ENCODE measurements around the gene FOXN3. TPM values are rescaled to one million over a fixed set of nuclear protein-coding genes. Genes with fewer than 3 reads are reported as not detected.

FOXN3 gene
- total RNA-seq, 1 donor from 2014 or later, result 34.5 TPM

GRCh38 chr14:89382901-89383845, 33.9 kb downstream of the FOXN3 start:
- no peaks in the 10 kb centered on the region for H3K27me3 ChIP-seq (ENCODE audit: control insufficient read depth, insufficient read depth, low read length)
- TF ChIP-seq, protein P1, sequence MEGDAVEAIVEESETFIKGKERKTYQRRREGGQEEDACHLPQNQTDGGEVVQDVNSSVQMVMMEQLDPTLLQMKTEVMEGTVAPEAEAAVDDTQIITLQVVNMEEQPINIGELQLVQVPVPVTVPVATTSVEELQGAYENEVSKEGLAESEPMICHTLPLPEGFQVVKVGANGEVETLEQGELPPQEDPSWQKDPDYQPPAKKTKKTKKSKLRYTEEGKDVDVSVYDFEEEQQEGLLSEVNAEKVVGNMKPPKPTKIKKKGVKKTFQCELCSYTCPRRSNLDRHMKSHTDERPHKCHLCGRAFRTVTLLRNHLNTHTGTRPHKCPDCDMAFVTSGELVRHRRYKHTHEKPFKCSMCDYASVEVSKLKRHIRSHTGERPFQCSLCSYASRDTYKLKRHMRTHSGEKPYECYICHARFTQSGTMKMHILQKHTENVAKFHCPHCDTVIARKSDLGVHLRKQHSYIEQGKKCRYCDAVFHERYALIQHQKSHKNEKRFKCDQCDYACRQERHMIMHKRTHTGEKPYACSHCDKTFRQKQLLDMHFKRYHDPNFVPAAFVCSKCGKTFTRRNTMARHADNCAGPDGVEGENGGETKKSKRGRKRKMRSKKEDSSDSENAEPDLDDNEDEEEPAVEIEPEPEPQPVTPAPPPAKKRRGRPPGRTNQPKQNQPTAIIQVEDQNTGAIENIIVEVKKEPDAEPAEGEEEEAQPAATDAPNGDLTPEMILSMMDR (IDR thresholded peaks at IDR 0.05; ENCODE audit: insufficient read depth, low read length, poor library complexity, severe bottlenecking), result no peak
- no peak overlapping the region for H3K4me3 ChIP-seq (ENCODE audit: low read depth, low read length)
- no peak for DNase-seq (ENCODE audit: low read depth)
- no peaks in the 10 kb centered on the region for H3K36me3 ChIP-seq (ENCODE audit: control insufficient read depth, insufficient read depth, low read length)

GRCh38 chr14:89382487-89382886, 34.5 kb downstream of the FOXN3 start:
- TF ChIP-seq, protein P1 (IDR thresholded peaks at IDR 0.05; ENCODE audit: insufficient read depth, low read length, poor library complexity, severe bottlenecking), result no peak
- Histone ChIP-seq H3K36me3 (ENCODE audit: control insufficient read depth, insufficient read depth, low read length) (no peaks in the 10 kb centered on the region), H3K27me3 (ENCODE audit: control insufficient read depth, insufficient read depth, low read length) (no peaks in the 10 kb centered on the region), H3K4me3 (ENCODE audit: low read depth, low read length) (no peak overlapping the region)
- DNase-seq (ENCODE audit: low read depth), result no peak

DNA sequence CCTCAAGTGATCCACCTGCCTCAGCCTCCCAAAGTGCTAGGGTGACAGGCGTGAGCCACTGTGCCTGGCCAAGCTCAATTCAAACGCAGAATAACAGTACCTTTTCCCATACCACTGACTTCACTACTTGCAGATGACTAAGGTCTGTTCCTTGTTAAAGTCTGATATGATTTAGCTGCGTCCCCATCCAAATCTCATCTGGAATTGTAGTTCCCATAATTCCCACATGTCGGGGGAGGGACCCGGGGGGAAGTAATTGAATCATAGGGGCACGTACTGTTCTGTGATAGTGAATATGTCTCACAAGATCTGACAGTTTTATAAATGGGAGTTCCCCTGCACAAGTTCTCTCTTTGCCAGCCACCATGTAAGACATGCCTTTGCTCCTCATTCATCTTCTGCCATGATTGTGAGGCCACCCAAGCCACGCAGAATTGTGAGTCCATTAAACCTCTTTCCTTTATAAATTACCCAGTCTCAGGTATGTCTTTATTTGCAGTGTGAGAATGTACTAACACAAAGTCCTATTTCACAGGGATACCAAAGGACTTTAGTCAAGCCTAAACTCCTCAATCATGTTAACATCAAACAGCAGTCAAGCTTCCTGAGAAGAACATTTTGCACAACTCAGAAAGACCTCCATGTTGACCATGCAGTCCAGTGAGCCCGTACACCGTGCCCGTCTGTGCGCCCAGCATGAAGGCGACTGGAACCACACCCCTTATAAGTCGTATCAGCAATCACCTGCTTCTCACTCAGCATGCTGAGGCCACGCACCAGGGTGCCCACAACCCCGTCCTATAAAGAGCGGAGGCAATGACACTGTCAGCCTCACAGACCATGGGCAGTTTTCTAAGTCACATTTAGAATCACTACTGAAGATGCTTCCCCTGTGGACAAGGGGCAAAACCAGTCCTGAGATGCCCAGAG, 36.9 kb downstream of the FOXN3 start:
- Histone ChIP-seq H3K36me3 (ENCODE audit: control insufficient read depth, insufficient read depth, low read length) (no peaks in the 10 kb centered on the region), H3K4me3 (ENCODE audit: low read depth, low read length) (no peak overlapping the region), H3K27me3 (ENCODE audit: control insufficient read depth, insufficient read depth, low read length) (no peaks in the 10 kb centered on the region)
- DNase-seq (ENCODE audit: low read depth), result no peak
- TF ChIP-seq, protein P1 (IDR thresholded peaks at IDR 0.05; ENCODE audit: insufficient read depth, low read length, poor library complexity, severe bottlenecking), result no peak

GRCh38 chr14:89379006-89379405, 38.0 kb downstream of the FOXN3 start:
- no peak for DNase-seq (ENCODE audit: low read depth)
- no peaks in the 10 kb centered on the region for H3K36me3 ChIP-seq (ENCODE audit: control insufficient read depth, insufficient read depth, low read length)
- no peak overlapping the region for H3K4me3 ChIP-seq (ENCODE audit: low read depth, low read length)
- TF ChIP-seq, protein P1 (IDR thresholded peaks at IDR 0.05; ENCODE audit: insufficient read depth, low read length, poor library complexity, severe bottlenecking), result no peak
- no peaks in the 10 kb centered on the region for H3K27me3 ChIP-seq (ENCODE audit: control insufficient read depth, insufficient read depth, low read length)

GRCh38 chr14:89378119-89378518, 38.9 kb downstream of the FOXN3 start:
- TF ChIP-seq, protein P1 (IDR thresholded peaks at IDR 0.05; ENCODE audit: insufficient read depth, low read length, poor library complexity, severe bottlenecking), result no peak
- Histone ChIP-seq H3K4me3 (ENCODE audit: low read depth, low read length) (no peak overlapping the region), H3K36me3 (ENCODE audit: control insufficient read depth, insufficient read depth, low read length) (no peaks in the 10 kb centered on the region), H3K27me3 (ENCODE audit: control insufficient read depth, insufficient read depth, low read length) (no peaks in the 10 kb centered on the region)
- peak; percentile 55 for DNase-seq (ENCODE audit: low read depth)

All from kidney epithelial cell (primary cell).